GM12878 (cell line): ENCODE data around the gene PFN3. TPM values are rescaled to one million over a fixed set of nuclear protein-coding genes. Genes with fewer than 3 reads are reported as not detected.
A peak's percentile ranks its signal among the peaks of the same experiment; 100 is the strongest.

Experiments used
- ATAC-seq: fragments of 200-7000 bp; cut with Tn5 transposase; 3 replicates; pipeline ENCODE4 v1.9.1; 2020; ENCODE audit warnings: mild to moderate bottlenecking, moderate library complexity
- BruUV-seq: library from RNA; stranded (reverse); fragments of 400-500 nt; replicated peaks from 2 replicates; lab custom pipeline; 2021; lab: Mats Ljungman, UMichigan
- CTCF ChIA-PET: fragments of 300-600 bp; sonication (Branson Sonifier 250); formaldehyde crosslinking; extraction: SDS; loops from one replicate; lab custom pipeline; 2021; ENCODE audit warnings: inconsistent platforms; lab: Yijun Ruan, JAX
- POLR2A ChIA-PET: fragments of 350-600 bp; formaldehyde crosslinking; extraction: SDS; loops from one replicate; lab custom pipeline; 2021; ENCODE audit warnings: inconsistent platforms; lab: Charles Lee
- RAD21 ChIA-PET: fragments of 300-600 bp; sonication (Branson Sonifier 250); formaldehyde crosslinking; loops from one replicate; lab custom pipeline; 2023; ENCODE audit warnings: antibody characterized with exemption; ENCODE audit not compliant: unreplicated experiment; lab: Charles Lee
- SMC1A ChIA-PET: fragments of 300-600 bp; sonication (Branson Sonifier 250); formaldehyde crosslinking; loops from one replicate; lab custom pipeline; 2023; ENCODE audit not compliant: unreplicated experiment, uncharacterized antibody; lab: Charles Lee
- DNase-seq: peaks from one replicate; pipeline ENCODE4 v3.0.0-alpha.2; 2011; ENCODE audit warnings: low read depth, low spot score
- FAIRE-seq: peaks from 3 replicates; lab custom pipeline; 2011; peaks lifted over from hg19 to GRCh38; lab: Jason Lieb, UNC
- H2AFZ ChIP-seq: 2 replicates; pipeline ENCODE4 v1.6.0; 2011; ENCODE audit warnings: low read depth, low read length, control low read depth; ENCODE audit not compliant: control insufficient read depth
- H3K27ac ChIP-seq: 2 replicates; pipeline ENCODE4 v1.5.1; 2011; ENCODE audit warnings: control low read depth; ENCODE audit not compliant: control insufficient read depth, insufficient read depth
- H3K27me3 ChIP-seq, 2 experiments: replicated peaks in 1 of 2; 2 replicates each; pipeline versions ENCODE4 v1.6.0 to v1.6.1; 2011; ENCODE audit warnings: low read length in 1 of 2; ENCODE audit not compliant: control insufficient read depth in 2 of 2, insufficient read depth in 2 of 2
- H3K36me3 ChIP-seq, 2 experiments: 2 replicates each; pipeline ENCODE4 v1.5.1; 2011; ENCODE audit warnings: low read length in 1 of 2; ENCODE audit not compliant: control insufficient read depth in 2 of 2, insufficient read depth in 2 of 2
- H3K4me1 ChIP-seq: 2 replicates; pipeline ENCODE4 v1.6.1; 2011; ENCODE audit warnings: mild to moderate bottlenecking, low read length, moderate library complexity, mixed read lengths; ENCODE audit not compliant: control insufficient read depth, insufficient read depth
- H3K4me2 ChIP-seq: 2 replicates; pipeline ENCODE4 v1.6.0; 2011; ENCODE audit warnings: control low read depth; ENCODE audit not compliant: control insufficient read depth, insufficient read depth
- H3K4me3 ChIP-seq: fragments of 200-600 bp; sonication (generic); 2 replicates; pipeline ENCODE4 v1.5.1; 2016
- H3K79me2 ChIP-seq: 2 replicates; pipeline ENCODE4 v1.6.0; 2011; ENCODE audit warnings: low read length; ENCODE audit not compliant: control insufficient read depth, insufficient read depth
- H3K9ac ChIP-seq: 2 replicates; pipeline ENCODE4 v1.8.0; 2011; ENCODE audit warnings: low read length, control low read depth, mixed read lengths; ENCODE audit not compliant: control insufficient read depth, insufficient read depth
- H3K9me3 ChIP-seq: replicated peaks from 3 replicates; pipeline ENCODE4 v1.5.1; 2011; ENCODE audit warnings: mild to moderate bottlenecking, low read length; ENCODE audit not compliant: control insufficient read depth, insufficient read depth
- H4K20me1 ChIP-seq: 2 replicates; pipeline ENCODE4 v1.6.0; 2011; ENCODE audit not compliant: control insufficient read depth, insufficient read depth
- BACH1 ChIP-seq: fragments of 450-650 bp; IDR thresholded peaks from 2 replicates; pipeline ENCODE4 v1.6.1; 2017; ENCODE audit warnings: mild to moderate bottlenecking, borderline replicate concordance
- CBX5 ChIP-seq: sonication (generic); IDR thresholded peaks from 2 replicates; pipeline ENCODE4 v1.6.1; 2016; ENCODE audit warnings: low read depth, moderate library complexity, mild to moderate bottlenecking, inconsistent platforms
- CHD4 ChIP-seq: fragments of 200-600 bp; sonication (generic); IDR thresholded peaks from 2 replicates; pipeline ENCODE4 v1.6.1; 2016; ENCODE audit warnings: mild to moderate bottlenecking
- E2F8 ChIP-seq: fragments of 450-650 bp; IDR thresholded peaks from 2 replicates; pipeline ENCODE4 v1.6.1; 2018; ENCODE audit warnings: mild to moderate bottlenecking, low read depth, moderate library complexity; ENCODE audit not compliant: partially characterized antibody
- HDAC2 ChIP-seq: fragments of 200-600 bp; sonication (generic); IDR thresholded peaks from 2 replicates; pipeline ENCODE4 v1.6.1; 2017
- KLF5 ChIP-seq: fragments of 450-650 bp; IDR thresholded peaks from 2 replicates; pipeline ENCODE4 v1.6.1; 2014; ENCODE audit warnings: mild to moderate bottlenecking; ENCODE audit not compliant: partially characterized antibody
- MTA3 ChIP-seq: IDR thresholded peaks from 2 replicates; pipeline ENCODE4 v1.6.1; 2012; ENCODE audit warnings: low read length, inconsistent platforms, borderline replicate concordance
- POLR2AphosphoS2 ChIP-seq: IDR thresholded peaks from 2 replicates; pipeline ENCODE4 v1.6.1; 2011; ENCODE audit warnings: low read depth, mild to moderate bottlenecking, low read length, improper control_type of control experiment, moderate library complexity
- POU2F2 ChIP-seq: IDR thresholded peaks from 3 replicates; pipeline ENCODE4 v1.6.1; 2011; ENCODE audit warnings: low read depth, mild to moderate bottlenecking, low read length, borderline replicate concordance
- RB1 ChIP-seq: fragments of 450-650 bp; formaldehyde crosslinking; IDR thresholded peaks from 2 replicates; pipeline ENCODE4 v1.6.1; 2017; ENCODE audit warnings: mild to moderate bottlenecking, borderline replicate concordance
- RUNX3 ChIP-seq: IDR thresholded peaks from 2 replicates; pipeline ENCODE4 v1.6.1; 2012; ENCODE audit warnings: low read length, inconsistent platforms
- STAT3 ChIP-seq: IDR thresholded peaks from 2 replicates; pipeline ENCODE4 v1.6.1; 2011; ENCODE audit warnings: low read depth, low read length, improper control_type of control experiment
- TARDBP ChIP-seq: IDR thresholded peaks from 2 replicates; pipeline ENCODE4 v1.6.1; 2016; ENCODE audit warnings: borderline replicate concordance
- YY1 ChIP-seq: IDR thresholded peaks from 2 replicates; pipeline ENCODE4 v1.6.1; 2011; ENCODE audit warnings: low read depth, mild to moderate bottlenecking, low read length
- WGBS: methylation state at CpG from one replicate; pipeline ENCODE4 v1.1.6; 2016; ENCODE audit warnings: low lambda C conversion rate; ENCODE audit not compliant: insufficient replicate concordance, insufficient coverage; ENCODE audit errors: missing lambda C conversion rate; 5-methylcytosine and 5-hydroxymethylcytosine counted together
- in situ Hi-C: fragments of 300-500 bp; cut with MboI; formaldehyde crosslinking; loops from 9 replicates; pipeline ENCODE4 v1.14.3; 2018; ENCODE audit warnings: mixed read lengths
- intact Hi-C: fragments of 100-400 bp; cut with micrococcal nuclease; formaldehyde crosslinking; loops from one replicate; pipeline ENCODE4 v1.14.2; 2022; ENCODE audit not compliant: unreplicated experiment
- polyA plus RNA-seq, 11 experiments: library from polyadenylated mRNA; depleted of rRNA in 4 of 11; unstranded in 6 of 11; stranded (reverse) in 5 of 11; fragments of >200 nt; fragmentation: Nextera tagmentation in 4 of 11; fragmentation: Illumina TruSeq in 1 of 11; extraction: Ambion mirVana in 4 of 11; extraction: Trizol in 1 of 11; gene quantifications; 1 replicate in 1 of 11; 2 replicates in 10 of 11; pipeline versions ENCODE4 v1.2.1 to v1.2.3, GENCODE V29; 2011 to 2016; ENCODE audit warnings: inconsistent platforms in 2 of 11, missing spikeins in 2 of 11, low read depth in 1 of 11
- total RNA-seq, 4 experiments: library from RNA; depleted of rRNA in 3 of 4; stranded (reverse); fragments of >200 nt in 3 of 4; fragmentation: Illumina TruSeq in 1 of 4; extraction: Trizol in 1 of 4; gene quantifications; 2 replicates each; pipeline versions ENCODE4 v1.2.1 to v1.2.3, GENCODE V29; 2013 to 2021

The PFN3 gene
- total and polyA plus RNA-seq, 10 of the 15 experiments (the other 5 are each of a cell fraction or from before 2014, with no cell fraction given): not detected

DNA sequence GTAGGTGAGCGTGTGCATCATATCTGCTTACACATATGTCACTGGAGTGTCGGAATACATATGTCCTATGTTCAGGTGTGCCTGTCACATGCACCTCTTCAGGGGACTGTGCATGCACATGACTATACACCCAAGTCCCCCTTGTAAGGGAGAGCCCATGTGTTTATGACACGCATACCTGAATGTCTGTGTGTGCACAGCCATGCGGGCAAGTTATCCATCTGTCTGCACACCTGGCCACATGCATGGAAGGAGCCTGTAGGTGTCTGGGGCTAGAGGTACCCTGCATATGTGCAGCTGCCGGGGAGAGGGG, 43.4 kb downstream of the PFN3 start:
- peak overlapping the region; percentile 99 for H3K4me2 ChIP-seq
- peaks cover 3% of the 10 kb centered on the region; the same call in 1 of the 3 replicates for H3K9me3 ChIP-seq
- TF ChIP-seq BACH1: no peak
- TF ChIP-seq POLR2AphosphoS2: no peak
- TF ChIP-seq RUNX3: no peak
- no peak for TF ChIP-seq STAT3
- no peak for TF ChIP-seq CHD4
- no peak for TF ChIP-seq YY1
- TF ChIP-seq, all 136 proteins: peak for 0
- Histone ChIP-seq H4K20me1 (no peaks in the 10 kb centered on the region), H3K9ac (peak overlapping the region; percentile 81; the same call in 1 of the 2 replicates), H3K79me2 (peaks cover 42% of the 10 kb centered on the region), H3K27me3 (no peaks in the 10 kb centered on the region), H3K4me3 (peak overlapping the region; percentile 99; the same call in 1 of the 2 replicates), H3K36me3 (no peaks in the 10 kb centered on the region; a peak in 1 of 4 replicates), H3K27ac (peak overlapping the region; percentile 91), H2AFZ (peak overlapping the region; percentile 89), H3K4me1 (peaks cover 44% of the 10 kb centered on the region)
- ChIA-PET SMC1A (interaction anchor here (1.2 to 3.9 kb wide), 4 partner anchors 11 to 44 kb away, joined by 3 to 19 read pairs (median 4); no protein-coding TSS in a partner anchor), POLR2A (interaction anchor here (0.9 to 1.9 kb wide), 4 partner anchors 13 to 152 kb away, joined by 3 to 11 read pairs (median 3); no protein-coding TSS in a partner anchor), RAD21 (interaction anchor here (1.4 to 2.0 kb wide), 3 partner anchors 33 to 48 kb away, joined by 4 to 12 read pairs (median 7); no protein-coding TSS in a partner anchor), CTCF (interaction anchor here (0.9 to 1.4 kb wide), 6 partner anchors 14 to 152 kb away, joined by 3 to 7 read pairs (median 4); no protein-coding TSS in a partner anchor)
- intact Hi-C loops (no loop called here), in situ Hi-C loops (no loop called here)
- WGBS: 27% methylated on average over 5 of the region's 5 CpGs
- ATAC-seq (no peak), DNase-seq (no peak), FAIRE-seq (no peak)
- BruUV-seq: no TSS peak

GRCh38 chr5:177356746-177357145, 43.7 kb downstream of the PFN3 start:
- no TSS peak for BruUV-seq
- Histone ChIP-seq H2AFZ (peak overlapping the region; percentile 89), H3K79me2 (peaks cover 39% of the 10 kb centered on the region), H4K20me1 (no peaks in the 10 kb centered on the region), H3K9ac (no peak overlapping the region), H3K4me2 (peak overlapping the region; percentile 99; the same call in 1 of the 2 replicates), H3K4me3 (no peak overlapping the region), H3K9me3 (peaks cover 3% of the 10 kb centered on the region; the same call in 1 of the 3 replicates), H3K4me1 (peaks cover 41% of the 10 kb centered on the region), H3K27me3 (no peaks in the 10 kb centered on the region), H3K36me3 (no peaks in the 10 kb centered on the region; a peak in 1 of 4 replicates), H3K27ac (no peak overlapping the region)
- ChIA-PET SMC1A (interaction anchor here (1.2 to 3.9 kb wide), 5 partner anchors 9 to 44 kb away, joined by 4 to 19 read pairs (median 5); no protein-coding TSS in a partner anchor), RAD21 (interaction anchor here (0.6 to 2.0 kb wide), 5 partner anchors 10 to 47 kb away, joined by 3 to 12 read pairs (median 4); no protein-coding TSS in a partner anchor), POLR2A (interaction anchor here (0.6 to 2.3 kb wide), 6 partner anchors 8 to 450 kb away, joined by 3 to 13 read pairs (median 6); no protein-coding TSS in a partner anchor), CTCF (interaction anchor here (0.9 to 7.2 kb wide), 8 partner anchors 8 to 152 kb away, joined by 3 to 46 read pairs (median 5); no protein-coding TSS in a partner anchor)
- in situ Hi-C loops (no loop called here), intact Hi-C loops (no loop called here)
- ATAC-seq: no peak
- no peak for TF ChIP-seq CBX5
- TF ChIP-seq POU2F2: no peak
- TF ChIP-seq RB1: no peak
- TF ChIP-seq KLF5: no peak
- TF ChIP-seq E2F8: no peak
- no peak for TF ChIP-seq MTA3
- TF ChIP-seq TARDBP: no peak
- no peak for TF ChIP-seq HDAC2
- no peak for FAIRE-seq
- DNase-seq: no peak
- WGBS: 91% methylated on average over 3 of the region's 3 CpGs
